Fibroblast of lung (primary cell): ENCODE data around the gene TMEM240.
"Not testable (repeated sequence)": the region's sequence is repeated elsewhere in the genome, so short reads cannot be mapped to it uniquely, and the experiment has no call there.

Experiments used
- EZH2 ChIP-seq: IDR thresholded peaks from 2 replicates; pipeline ENCODE4 v1.5.1; 2012; ENCODE audit warnings: low read length, control low read depth, mild to moderate bottlenecking; ENCODE audit errors: missing control alignments
- TF ChIP-seq, protein P1 (sequence below), 2 donors: IDR thresholded peaks in 1 of 2; conservative IDR thresholded peaks in 1 of 2; 1 replicate in 1 of 2; 2 replicates in 1 of 2; pipeline ENCODE4 v1.5.1; 2011 to 2012; ENCODE audit warnings: low read length in 2 of 2, control low read depth in 1 of 2, inconsistent platforms in 1 of 2, low read depth in 1 of 2, mild to moderate bottlenecking in 1 of 2

DNA sequence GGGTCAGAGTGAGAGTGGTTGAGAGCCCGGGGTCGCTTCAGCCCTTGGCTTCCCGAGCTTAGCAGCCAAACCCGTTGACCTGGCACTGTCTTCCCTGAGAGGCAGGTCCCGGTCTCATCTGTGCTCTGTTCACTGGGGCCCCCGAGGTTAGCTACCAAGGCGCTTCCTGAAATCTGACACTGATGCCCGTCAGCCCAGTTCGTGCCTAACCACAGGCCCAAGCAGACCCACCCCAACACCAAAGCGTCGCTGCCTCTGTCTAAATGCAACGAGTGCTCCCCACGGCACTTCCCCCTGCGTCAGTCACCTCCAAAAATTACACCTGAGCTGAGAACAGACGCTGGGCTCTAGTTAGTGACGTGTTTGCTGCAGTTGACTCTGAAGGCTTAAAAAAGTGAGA is 26.0 kb downstream of the TMEM240 start:
- TF ChIP-seq, protein P1, sequence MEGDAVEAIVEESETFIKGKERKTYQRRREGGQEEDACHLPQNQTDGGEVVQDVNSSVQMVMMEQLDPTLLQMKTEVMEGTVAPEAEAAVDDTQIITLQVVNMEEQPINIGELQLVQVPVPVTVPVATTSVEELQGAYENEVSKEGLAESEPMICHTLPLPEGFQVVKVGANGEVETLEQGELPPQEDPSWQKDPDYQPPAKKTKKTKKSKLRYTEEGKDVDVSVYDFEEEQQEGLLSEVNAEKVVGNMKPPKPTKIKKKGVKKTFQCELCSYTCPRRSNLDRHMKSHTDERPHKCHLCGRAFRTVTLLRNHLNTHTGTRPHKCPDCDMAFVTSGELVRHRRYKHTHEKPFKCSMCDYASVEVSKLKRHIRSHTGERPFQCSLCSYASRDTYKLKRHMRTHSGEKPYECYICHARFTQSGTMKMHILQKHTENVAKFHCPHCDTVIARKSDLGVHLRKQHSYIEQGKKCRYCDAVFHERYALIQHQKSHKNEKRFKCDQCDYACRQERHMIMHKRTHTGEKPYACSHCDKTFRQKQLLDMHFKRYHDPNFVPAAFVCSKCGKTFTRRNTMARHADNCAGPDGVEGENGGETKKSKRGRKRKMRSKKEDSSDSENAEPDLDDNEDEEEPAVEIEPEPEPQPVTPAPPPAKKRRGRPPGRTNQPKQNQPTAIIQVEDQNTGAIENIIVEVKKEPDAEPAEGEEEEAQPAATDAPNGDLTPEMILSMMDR (conservative IDR thresholded peaks at IDR 0.05 in 1 of 2, IDR thresholded peaks at IDR 0.05 in 1 of 2; ENCODE audit: low read depth in 1 of 2, low read length in 2 of 2): not testable (repeated sequence)
- not testable (repeated sequence) for TF ChIP-seq EZH2
